Measurements from ENCODE around the gene SH3GL1. TPM values are rescaled to one million over a fixed set of nuclear protein-coding genes. Genes with fewer than 3 reads are reported as not detected.

SH3GL1 gene
- total RNA-seq, 2 experiments from 2014 or later, result 39.3 to 40.9 TPM

- H3K9me3 ChIP-seq (ENCODE audit: control insufficient read depth in 1 of 2, insufficient read depth in 1 of 2, low read length in 2 of 2), result no peaks in the 10 kb centered on the region
- H3K27ac Mint-ChIP-seq, result no peak overlapping the region
- ChIA-PET POLR2A (interaction anchor here (1.4 to 1.6 kb wide), 2 partner anchors 14 to 22 kb away, joined by 4 read pairs; partner anchors contain the start of gene MPND), CTCF (interaction anchor here (1.3 kb wide), 1 partner anchor 35 kb away, joined by 5 read pairs; the partner anchor contains the start of gene SH3GL1)
- peaks cover 22% of the 10 kb centered on the region for H3K4me1 Mint-ChIP-seq (ENCODE audit: low read depth)
- H3K4me3 Mint-ChIP-seq, result no peak overlapping the region
- ATAC-seq (ENCODE audit: poor library complexity) (no peak), DNase-seq (no peak)
- no peak for TF ChIP-seq CTCF (IDR thresholded peaks at IDR 0.05)
- peaks cover 30% of the 10 kb centered on the region for H3K4me1 ChIP-seq (ENCODE audit: insufficient read depth, low read length)
- no peak overlapping the region for H3K27ac ChIP-seq (ENCODE audit: low read depth in 1 of 2, low read length in 2 of 2)
- no peak overlapping the region for H3K4me3 ChIP-seq (ENCODE audit: low read length)
- H3K27me3 Mint-ChIP-seq, result no peaks in the 10 kb centered on the region
- intact Hi-C loops (cut with DNase I, micrococcal nuclease), result no loop called here
- peaks cover 21% of the 10 kb centered on the region for H3K36me3 Mint-ChIP-seq (ENCODE audit: low read depth)
- H3K27me3 ChIP-seq (ENCODE audit: control insufficient read depth in 1 of 2, insufficient read depth in 2 of 2, low read length in 2 of 2), result no peaks in the 10 kb centered on the region
- peaks cover 61% of the 10 kb centered on the region for H3K36me3 ChIP-seq (ENCODE audit: insufficient read depth, low read length)
- no peaks in the 10 kb centered on the region for H3K9me3 Mint-ChIP-seq
Observed at GRCh38 chr19:4365341-4365740, 35.0 kb downstream of the SH3GL1 start.

GRCh38 chr19:4363571-4364304 lies 36.6 kb downstream of the SH3GL1 start:
- H3K27ac Mint-ChIP-seq, result no peak overlapping the region
- H3K27ac ChIP-seq (ENCODE audit: low read depth in 1 of 2, low read length in 2 of 2), result no peak overlapping the region
- no peak for ATAC-seq (ENCODE audit: poor library complexity)
- H3K9me3 ChIP-seq (ENCODE audit: control insufficient read depth in 1 of 2, insufficient read depth in 1 of 2, low read length in 2 of 2), result no peaks in the 10 kb centered on the region
- no peak for TF ChIP-seq CTCF (IDR thresholded peaks at IDR 0.05)
- peaks cover 14% of the 10 kb centered on the region for H3K4me1 ChIP-seq (ENCODE audit: insufficient read depth, low read length)
- H3K27me3 ChIP-seq (ENCODE audit: control insufficient read depth in 1 of 2, insufficient read depth in 2 of 2, low read length in 2 of 2), result no peaks in the 10 kb centered on the region
- H3K4me3 ChIP-seq (ENCODE audit: low read length), result no peak overlapping the region
- peak in 1 of 14 experiments; percentile 17 for DNase-seq
- H3K4me1 Mint-ChIP-seq (ENCODE audit: low read depth), result peaks cover 9% of the 10 kb centered on the region
- H3K36me3 ChIP-seq (ENCODE audit: insufficient read depth, low read length), result peaks cover 76% of the 10 kb centered on the region
- intact Hi-C loops (cut with DNase I, micrococcal nuclease), result no loop called here
- no peaks in the 10 kb centered on the region for H3K9me3 Mint-ChIP-seq
- CTCF ChIA-PET, result interaction anchor here (1.3 kb wide), 1 partner anchor 11 kb away, joined by 3 read pairs; no protein-coding TSS in a partner anchor
- POLR2A ChIA-PET, result no interaction called here
- no peaks in the 10 kb centered on the region for H3K27me3 Mint-ChIP-seq
- no peak overlapping the region for H3K4me3 Mint-ChIP-seq
- peaks cover 19% of the 10 kb centered on the region for H3K36me3 Mint-ChIP-seq (ENCODE audit: low read depth)

- ChIA-PET POLR2A (interaction anchor here (1.3 kb wide), 1 partner anchor 223 kb away, joined by 3 read pairs; no protein-coding TSS in a partner anchor), CTCF (interaction anchor here (1.3 kb wide), 1 partner anchor 10 kb away, joined by 3 read pairs; no protein-coding TSS in a partner anchor)
- Mint-ChIP-seq H3K27me3 (no peaks in the 10 kb centered on the region), H3K4me1 (ENCODE audit: low read depth) (peaks cover 3% of the 10 kb centered on the region), H3K9me3 (no peaks in the 10 kb centered on the region), H3K36me3 (ENCODE audit: low read depth) (peaks cover 18% of the 10 kb centered on the region), H3K27ac (no peak overlapping the region), H3K4me3 (no peak overlapping the region)
- intact Hi-C loops (cut with DNase I, micrococcal nuclease), result no loop called here
- Histone ChIP-seq H3K27me3 (ENCODE audit: control insufficient read depth in 1 of 2, insufficient read depth in 2 of 2, low read length in 2 of 2) (no peaks in the 10 kb centered on the region), H3K4me1 (ENCODE audit: insufficient read depth, low read length) (peaks cover 7% of the 10 kb centered on the region), H3K9me3 (ENCODE audit: control insufficient read depth in 1 of 2, insufficient read depth in 1 of 2, low read length in 2 of 2) (no peaks in the 10 kb centered on the region), H3K36me3 (ENCODE audit: insufficient read depth, low read length) (peaks cover 81% of the 10 kb centered on the region), H3K27ac (ENCODE audit: low read depth in 1 of 2, low read length in 2 of 2) (no peak overlapping the region), H3K4me3 (ENCODE audit: low read length) (no peak overlapping the region)
- ATAC-seq (ENCODE audit: poor library complexity) (peak; percentile 28), DNase-seq (peak in 1 of 14 experiments; percentile 32)
- no peak for TF ChIP-seq CTCF (IDR thresholded peaks at IDR 0.05)
Observed at GRCh38 chr19:4362831-4363545, 37.4 kb downstream of the SH3GL1 start.

All from CD4-positive, alpha-beta T cell (primary cell).